ENCODE measurements around the gene SHH. TPM values are rescaled to one million over a fixed set of nuclear protein-coding genes. Genes with fewer than 3 reads are reported as not detected.

The SHH gene
- total RNA-seq, 1 experiment from 2014 or later = 0.26 TPM

Other genes starting within 250 kb of the SHH start
- gene RBM33, start 167.8 kb downstream of the SHH start, total RNA-seq (2021) = 77.1 to 81.8 TPM (median 77.9 TPM) in 3 replicates

All from WTC11 (cell line).